ENCODE data around the gene DUSP22. TPM values are rescaled to one million over a fixed set of nuclear protein-coding genes. Genes with fewer than 3 reads are reported as not detected.

The DUSP22 gene
- total RNA-seq, 6 donors from 2014 or later: 49.9 to 108 (median 63.8) TPM

- Histone ChIP-seq H3K27me3 (no peaks in the 10 kb centered on the region), H3K4me3 (no peak overlapping the region), H3K9me3 (no peaks in the 10 kb centered on the region), H3K27ac (peak overlapping the region in 1 of 4 donors; percentile 25), H3K36me3 (peaks cover 0 to 4% (median 0%) of the 10 kb centered on the region in 4 donors), H3K4me1 (peaks cover 33 to 47% (median 37%) of the 10 kb centered on the region in 4 donors)
- no peak for DNase-seq
- TF ChIP-seq POLR2A (IDR thresholded peaks at IDR 0.05): no peak
- TF ChIP-seq CTCF (IDR thresholded peaks at IDR 0.05): no peak
- TF ChIP-seq POLR2AphosphoS5 (IDR thresholded peaks at IDR 0.05): no peak
- no peak for TF ChIP-seq EP300 (IDR thresholded peaks at IDR 0.05)
- no peak for ATAC-seq (ENCODE audit: low FRiP score in 2 of 2)
- 88 to 93% methylated on average over 10 of the region's 10 CpGs for WGBS, 2 donors
Observed at GRCh38 chr6:300494-301198, 8.4 kb downstream of the DUSP22 start.

GRCh38 chr6:301526-301925, 9.2 kb downstream of the DUSP22 start:
- no peak overlapping the region for H3K4me3 ChIP-seq
- DNase-seq (no peak), ATAC-seq (ENCODE audit: low FRiP score in 2 of 2) (no peak)
- peaks cover 29 to 39% (median 30%) of the 10 kb centered on the region in 4 donors for H3K4me1 ChIP-seq
- peaks cover 0 to 4% (median 0%) of the 10 kb centered on the region in 4 donors for H3K36me3 ChIP-seq
- H3K9me3 ChIP-seq: no peaks in the 10 kb centered on the region
- TF ChIP-seq POLR2AphosphoS5 (IDR thresholded peaks at IDR 0.05): no peak
- TF ChIP-seq CTCF (IDR thresholded peaks at IDR 0.05): no peak
- no peak for TF ChIP-seq EP300 (IDR thresholded peaks at IDR 0.05)
- TF ChIP-seq POLR2A (IDR thresholded peaks at IDR 0.05): no peak
- 87 to 91% methylated on average over 8 of the region's 8 CpGs for WGBS, 2 donors
- no peaks in the 10 kb centered on the region for H3K27me3 ChIP-seq
- H3K27ac ChIP-seq: no peak overlapping the region

GRCh38 chr6:301929-302705, 9.8 kb downstream of the DUSP22 start:
- H3K4me3 ChIP-seq: no peak overlapping the region
- peaks cover 0 to 4% (median 0%) of the 10 kb centered on the region in 4 donors for H3K36me3 ChIP-seq
- 89 to 92% methylated on average over 20 of the region's 20 CpGs for WGBS, 2 donors
- DNase-seq: peak in 1 of 2 donors; percentile 76
- no peak for TF ChIP-seq EP300 (IDR thresholded peaks at IDR 0.05)
- TF ChIP-seq POLR2A (IDR thresholded peaks at IDR 0.05): no peak
- TF ChIP-seq CTCF (IDR thresholded peaks at IDR 0.05): no peak
- TF ChIP-seq POLR2AphosphoS5 (IDR thresholded peaks at IDR 0.05): no peak
- H3K9me3 ChIP-seq: no peaks in the 10 kb centered on the region
- ATAC-seq (ENCODE audit: low FRiP score in 2 of 2): no peak
- no peaks in the 10 kb centered on the region for H3K27me3 ChIP-seq
- no peak overlapping the region for H3K27ac ChIP-seq
- peaks cover 27 to 39% (median 30%) of the 10 kb centered on the region in 4 donors for H3K4me1 ChIP-seq

- Histone ChIP-seq H3K4me3 (no peak overlapping the region), H3K4me1 (peaks cover 20 to 37% (median 26%) of the 10 kb centered on the region in 4 donors), H3K27me3 (no peaks in the 10 kb centered on the region), H3K27ac (no peak overlapping the region), H3K9me3 (no peaks in the 10 kb centered on the region), H3K36me3 (peaks cover 0 to 4% (median 0%) of the 10 kb centered on the region in 4 donors)
- 89 to 91% methylated on average over 9 of the region's 9 CpGs for WGBS, 2 donors
- TF ChIP-seq POLR2A (IDR thresholded peaks at IDR 0.05) (no peak), POLR2AphosphoS5 (IDR thresholded peaks at IDR 0.05) (no peak), CTCF (IDR thresholded peaks at IDR 0.05) (no peak), EP300 (IDR thresholded peaks at IDR 0.05) (no peak)
- ATAC-seq (ENCODE audit: low FRiP score in 2 of 2) (no peak), DNase-seq (no peak)
Observed at GRCh38 chr6:302760-303159, 10.5 kb downstream of the DUSP22 start.

Measured in upper lobe of left lung (tissue), 6 donors.